Measurements from ENCODE around the gene MYOD1.

MYOD1 gene

DNA sequence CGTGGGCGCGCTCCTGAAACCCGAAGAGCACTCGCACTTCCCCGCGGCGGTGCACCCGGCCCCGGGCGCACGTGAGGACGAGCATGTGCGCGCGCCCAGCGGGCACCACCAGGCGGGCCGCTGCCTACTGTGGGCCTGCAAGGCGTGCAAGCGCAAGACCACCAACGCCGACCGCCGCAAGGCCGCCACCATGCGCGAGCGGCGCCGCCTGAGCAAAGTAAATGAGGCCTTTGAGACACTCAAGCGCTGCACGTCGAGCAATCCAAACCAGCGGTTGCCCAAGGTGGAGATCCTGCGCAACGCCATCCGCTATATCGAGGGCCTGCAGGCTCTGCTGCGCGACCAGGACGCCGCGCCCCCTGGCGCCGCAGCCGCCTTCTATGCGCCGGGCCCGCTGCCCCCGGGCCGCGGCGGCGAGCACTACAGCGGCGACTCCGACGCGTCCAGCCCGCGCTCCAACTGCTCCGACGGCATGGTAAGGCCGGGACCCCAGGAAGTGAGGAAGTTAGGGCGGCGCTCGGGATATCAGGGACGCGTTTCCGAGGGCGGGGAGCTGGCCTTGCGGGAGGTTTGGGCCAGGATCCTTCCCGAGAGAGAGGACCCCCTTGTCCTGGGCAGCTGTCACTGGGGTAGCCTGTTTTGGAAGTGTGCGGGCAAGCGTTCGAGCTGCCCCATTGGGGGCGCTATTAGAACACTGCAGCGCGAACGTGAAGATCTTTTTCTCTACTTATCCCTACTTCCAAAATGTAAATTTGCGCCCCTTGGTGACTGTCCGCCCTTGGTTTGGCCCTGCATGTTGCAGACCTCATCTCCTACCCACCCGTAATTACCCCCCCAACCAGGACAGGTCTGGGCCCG lies 796 bp downstream of the MYOD1 start:
- no peaks in the 10 kb centered on the region for H3K4me1 ChIP-seq (ENCODE audit: control insufficient read depth in 2 of 2, insufficient read depth in 2 of 2, low read length in 2 of 2)
- H3K36me3 ChIP-seq (ENCODE audit: control insufficient read depth in 2 of 2, insufficient read depth in 2 of 2, low read length in 2 of 2) = no peaks in the 10 kb centered on the region
- no peaks in the 10 kb centered on the region for H3K9me3 ChIP-seq (ENCODE audit: control insufficient read depth in 2 of 2, low read length in 2 of 2)
- H3K9ac ChIP-seq (ENCODE audit: low read depth in 1 of 2, low read length in 2 of 2) = no peak overlapping the region
- no peak overlapping the region for H3K27ac ChIP-seq (ENCODE audit: low read depth in 2 of 2, low read length in 2 of 2)
- no peak overlapping the region for H3K4me3 ChIP-seq (ENCODE audit: low read length in 2 of 2)
- peaks cover 49 to 50% of the 10 kb centered on the region in 2 donors for H3K27me3 ChIP-seq (ENCODE audit: control insufficient read depth in 2 of 2, insufficient read depth in 2 of 2, low read length in 2 of 2)

DNA sequence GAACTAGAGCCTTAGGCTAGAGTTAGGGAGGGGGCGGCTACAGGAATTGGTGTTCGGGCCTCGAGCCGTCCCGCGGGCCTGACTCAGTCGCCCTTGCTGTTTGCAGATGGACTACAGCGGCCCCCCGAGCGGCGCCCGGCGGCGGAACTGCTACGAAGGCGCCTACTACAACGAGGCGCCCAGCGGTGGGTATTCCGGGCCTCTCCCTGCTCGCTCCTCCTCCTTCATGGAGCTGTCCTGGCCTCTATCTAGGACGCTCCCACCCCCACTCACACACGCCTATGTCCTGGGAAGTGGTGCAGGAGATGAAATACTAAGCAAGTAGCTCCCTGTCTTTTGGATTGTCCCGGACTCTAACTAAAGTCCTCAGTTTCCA lies 1.4 kb downstream of the MYOD1 start:
- peaks cover 47 to 54% of the 10 kb centered on the region in 2 donors for H3K27me3 ChIP-seq (ENCODE audit: control insufficient read depth in 2 of 2, insufficient read depth in 2 of 2, low read length in 2 of 2)

DNA sequence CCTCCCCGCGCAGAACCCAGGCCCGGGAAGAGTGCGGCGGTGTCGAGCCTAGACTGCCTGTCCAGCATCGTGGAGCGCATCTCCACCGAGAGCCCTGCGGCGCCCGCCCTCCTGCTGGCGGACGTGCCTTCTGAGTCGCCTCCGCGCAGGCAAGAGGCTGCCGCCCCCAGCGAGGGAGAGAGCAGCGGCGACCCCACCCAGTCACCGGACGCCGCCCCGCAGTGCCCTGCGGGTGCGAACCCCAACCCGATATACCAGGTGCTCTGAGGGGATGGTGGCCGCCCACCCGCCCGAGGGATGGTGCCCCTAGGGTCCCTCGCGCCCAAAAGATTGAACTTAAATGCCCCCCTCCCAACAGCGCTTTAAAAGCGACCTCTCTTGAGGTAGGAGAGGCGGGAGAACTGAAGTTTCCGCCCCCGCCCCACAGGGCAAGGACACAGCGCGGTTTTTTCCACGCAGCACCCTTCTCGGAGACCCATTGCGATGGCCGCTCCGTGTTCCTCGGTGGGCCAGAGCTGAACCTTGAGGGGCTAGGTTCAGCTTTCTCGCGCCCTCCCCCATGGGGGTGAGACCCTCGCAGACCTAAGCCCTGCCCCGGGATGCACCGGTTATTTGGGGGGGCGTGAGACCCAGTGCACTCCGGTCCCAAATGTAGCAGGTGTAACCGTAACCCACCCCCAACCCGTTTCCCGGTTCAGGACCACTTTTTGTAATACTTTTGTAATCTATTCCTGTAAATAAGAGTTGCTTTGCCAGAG lies 2.0 kb downstream of the MYOD1 start:
- Histone ChIP-seq H3K36me3 (ENCODE audit: control insufficient read depth in 2 of 2, insufficient read depth in 2 of 2, low read length in 2 of 2) (no peaks in the 10 kb centered on the region), H3K27me3 (ENCODE audit: control insufficient read depth in 2 of 2, insufficient read depth in 2 of 2, low read length in 2 of 2) (peaks cover 43 to 50% of the 10 kb centered on the region in 2 donors), H3K9ac (ENCODE audit: low read depth in 1 of 2, low read length in 2 of 2) (no peak overlapping the region), H3K27ac (ENCODE audit: low read depth in 2 of 2, low read length in 2 of 2) (no peak overlapping the region), H3K9me3 (ENCODE audit: control insufficient read depth in 2 of 2, low read length in 2 of 2) (no peaks in the 10 kb centered on the region), H3K4me3 (ENCODE audit: low read length in 2 of 2) (no peak overlapping the region), H3K4me1 (ENCODE audit: control insufficient read depth in 2 of 2, insufficient read depth in 2 of 2, low read length in 2 of 2) (no peaks in the 10 kb centered on the region)

More for the DNA sequence above, 1.4 kb downstream of the MYOD1 start:
- no peaks in the 10 kb centered on the region for H3K36me3 ChIP-seq (ENCODE audit: control insufficient read depth in 2 of 2, insufficient read depth in 2 of 2, low read length in 2 of 2)
- no peaks in the 10 kb centered on the region for H3K4me1 ChIP-seq (ENCODE audit: control insufficient read depth in 2 of 2, insufficient read depth in 2 of 2, low read length in 2 of 2)
- H3K27ac ChIP-seq (ENCODE audit: low read depth in 2 of 2, low read length in 2 of 2) = no peak overlapping the region
- H3K9ac ChIP-seq (ENCODE audit: low read depth in 1 of 2, low read length in 2 of 2) = no peak overlapping the region
- no peak overlapping the region for H3K4me3 ChIP-seq (ENCODE audit: low read length in 2 of 2)
- H3K9me3 ChIP-seq (ENCODE audit: control insufficient read depth in 2 of 2, low read length in 2 of 2) = no peaks in the 10 kb centered on the region

DNA sequence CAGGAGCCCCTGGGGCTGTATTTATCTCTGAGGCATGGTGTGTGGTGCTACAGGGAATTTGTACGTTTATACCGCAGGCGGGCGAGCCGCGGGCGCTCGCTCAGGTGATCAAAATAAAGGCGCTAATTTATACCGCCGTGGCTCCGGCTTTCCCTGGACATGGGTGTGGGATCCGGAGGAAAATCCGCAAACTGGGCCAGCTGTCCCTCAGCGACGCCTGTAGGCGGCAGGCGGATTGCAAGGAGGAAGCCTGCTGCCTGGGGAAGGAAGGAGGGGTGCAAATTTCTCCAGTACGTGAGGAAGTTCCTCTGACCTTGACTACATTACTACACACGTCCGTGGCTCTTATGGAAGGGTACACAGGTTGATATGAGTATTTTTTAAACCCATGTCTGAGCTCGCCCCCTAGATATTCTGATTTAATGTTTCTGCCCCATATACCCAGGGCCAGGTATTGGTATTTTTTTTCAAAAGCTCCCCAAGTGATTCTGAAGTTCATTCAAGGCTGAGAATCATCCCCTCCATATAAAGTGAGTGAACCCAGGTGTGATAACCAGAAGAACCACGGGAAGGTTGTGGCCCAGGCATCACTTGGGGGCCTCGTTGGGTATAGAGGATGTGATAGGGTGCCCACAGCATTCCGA lies 2.8 kb downstream of the MYOD1 start:
- H3K27ac ChIP-seq (ENCODE audit: low read depth in 2 of 2, low read length in 2 of 2) = no peak overlapping the region
- H3K27me3 ChIP-seq (ENCODE audit: control insufficient read depth in 2 of 2, insufficient read depth in 2 of 2, low read length in 2 of 2) = peaks cover 40 to 45% of the 10 kb centered on the region in 2 donors
- H3K9ac ChIP-seq (ENCODE audit: low read depth in 1 of 2, low read length in 2 of 2) = no peak overlapping the region
- no peaks in the 10 kb centered on the region for H3K36me3 ChIP-seq (ENCODE audit: control insufficient read depth in 2 of 2, insufficient read depth in 2 of 2, low read length in 2 of 2)
- no peaks in the 10 kb centered on the region for H3K9me3 ChIP-seq (ENCODE audit: control insufficient read depth in 2 of 2, low read length in 2 of 2)
- H3K4me1 ChIP-seq (ENCODE audit: control insufficient read depth in 2 of 2, insufficient read depth in 2 of 2, low read length in 2 of 2) = no peaks in the 10 kb centered on the region
- H3K4me3 ChIP-seq (ENCODE audit: low read length in 2 of 2) = no peak overlapping the region

DNA sequence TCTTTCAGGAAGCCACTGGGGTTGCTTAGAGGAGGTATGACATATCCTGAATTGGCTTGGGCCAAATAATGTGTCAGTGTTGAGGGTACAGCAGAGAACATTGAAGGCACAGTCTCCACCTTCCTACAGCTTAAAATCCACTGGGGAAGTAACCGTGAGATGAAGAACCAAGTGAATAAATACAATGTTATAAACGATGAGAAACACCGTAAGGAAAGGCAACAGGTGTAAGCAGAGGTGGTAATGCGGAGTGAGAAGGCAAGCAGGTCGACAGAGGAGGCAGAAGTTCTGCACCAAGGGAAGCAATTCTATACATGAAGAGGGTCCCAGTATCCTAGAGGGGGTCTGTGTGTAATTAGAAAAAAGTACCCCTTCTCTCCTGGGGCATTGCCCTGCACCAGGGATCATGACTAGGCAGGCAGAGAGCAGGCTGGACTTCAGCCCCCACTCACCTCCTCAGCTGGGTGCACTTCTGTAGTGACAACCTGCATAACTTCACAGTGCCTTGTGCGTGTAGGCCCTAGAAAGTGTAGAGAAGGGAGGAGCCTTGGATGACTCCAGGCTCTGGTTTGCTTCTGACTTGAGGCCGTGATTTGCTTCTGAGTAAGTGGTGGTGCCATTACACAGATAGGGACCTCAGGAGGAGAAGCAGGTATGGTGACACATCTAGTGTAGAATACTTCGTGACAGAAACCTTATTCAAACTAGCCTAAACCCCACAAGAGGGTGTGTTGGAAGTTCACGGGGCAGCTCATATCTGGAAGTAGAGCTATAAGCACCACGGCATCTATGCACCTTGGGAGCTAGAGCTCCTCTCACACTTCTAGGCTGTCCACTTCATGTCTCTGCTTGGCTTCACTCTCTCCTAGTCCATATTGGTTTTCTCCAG lies 4.9 kb downstream of the MYOD1 start:
- Histone ChIP-seq H3K4me1 (ENCODE audit: control insufficient read depth in 2 of 2, insufficient read depth in 2 of 2, low read length in 2 of 2) (no peaks in the 10 kb centered on the region), H3K36me3 (ENCODE audit: control insufficient read depth in 2 of 2, insufficient read depth in 2 of 2, low read length in 2 of 2) (no peaks in the 10 kb centered on the region), H3K4me3 (ENCODE audit: low read length in 2 of 2) (no peak overlapping the region), H3K9ac (ENCODE audit: low read depth in 1 of 2, low read length in 2 of 2) (no peak overlapping the region), H3K9me3 (ENCODE audit: control insufficient read depth in 2 of 2, low read length in 2 of 2) (no peaks in the 10 kb centered on the region), H3K27ac (ENCODE audit: low read depth in 2 of 2, low read length in 2 of 2) (no peak overlapping the region), H3K27me3 (ENCODE audit: control insufficient read depth in 2 of 2, insufficient read depth in 2 of 2, low read length in 2 of 2) (peaks cover 29 to 40% of the 10 kb centered on the region in 2 donors)

DNA sequence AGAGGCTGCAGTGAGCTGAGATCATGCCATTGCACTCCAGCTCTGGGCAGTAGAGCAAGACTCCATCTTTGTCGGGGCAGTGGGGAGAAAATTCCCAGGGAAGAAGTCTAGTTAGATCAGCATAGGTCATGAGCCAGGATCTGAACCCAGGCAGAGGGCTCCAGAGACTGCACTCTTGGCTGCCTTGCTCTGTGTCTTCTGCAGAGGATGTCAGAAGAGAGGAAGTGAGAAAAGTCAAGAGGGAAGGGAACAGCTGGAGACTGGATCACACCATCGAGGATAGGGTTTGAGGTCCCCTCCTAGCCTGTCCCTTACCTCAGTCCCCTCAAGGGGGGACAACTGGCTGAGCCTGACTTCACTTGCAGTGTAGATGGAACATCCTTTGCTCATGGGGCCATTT lies 5.8 kb downstream of the MYOD1 start:
- H3K4me3 ChIP-seq (ENCODE audit: low read length in 2 of 2) = no peak overlapping the region
- no peaks in the 10 kb centered on the region for H3K4me1 ChIP-seq (ENCODE audit: control insufficient read depth in 2 of 2, insufficient read depth in 2 of 2, low read length in 2 of 2)
- H3K27ac ChIP-seq (ENCODE audit: low read depth in 2 of 2, low read length in 2 of 2) = no peak overlapping the region
- H3K27me3 ChIP-seq (ENCODE audit: control insufficient read depth in 2 of 2, insufficient read depth in 2 of 2, low read length in 2 of 2) = peaks cover 26 to 40% of the 10 kb centered on the region in 2 donors
- no peaks in the 10 kb centered on the region for H3K9me3 ChIP-seq (ENCODE audit: control insufficient read depth in 2 of 2, low read length in 2 of 2)
- no peak overlapping the region for H3K9ac ChIP-seq (ENCODE audit: low read depth in 1 of 2, low read length in 2 of 2)
- no peaks in the 10 kb centered on the region for H3K36me3 ChIP-seq (ENCODE audit: control insufficient read depth in 2 of 2, insufficient read depth in 2 of 2, low read length in 2 of 2)

DNA sequence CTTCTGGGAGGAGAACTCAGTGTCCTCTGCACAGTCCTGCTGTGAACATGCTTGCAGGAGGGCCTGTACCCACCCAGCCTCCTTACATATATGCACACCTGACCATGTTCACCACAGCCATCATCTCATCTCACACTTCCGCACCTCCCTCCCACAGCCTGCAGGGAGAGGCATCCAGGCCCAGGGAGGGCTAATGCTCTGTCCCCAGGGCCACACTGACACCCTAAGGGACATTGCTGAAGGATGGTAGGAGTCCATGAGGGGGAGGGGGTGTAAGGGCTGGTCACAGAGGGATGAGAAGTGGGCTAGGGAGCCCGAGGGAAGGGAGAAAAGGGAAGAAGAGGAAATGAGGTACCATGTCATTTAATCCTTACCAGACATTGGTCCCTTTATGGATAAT lies 10.8 kb downstream of the MYOD1 start:
- Histone ChIP-seq H3K27me3 (ENCODE audit: control insufficient read depth in 2 of 2, insufficient read depth in 2 of 2, low read length in 2 of 2) (peaks cover 27 to 30% of the 10 kb centered on the region in 2 donors), H3K27ac (ENCODE audit: low read depth in 2 of 2, low read length in 2 of 2) (no peak overlapping the region), H3K4me1 (ENCODE audit: control insufficient read depth in 2 of 2, insufficient read depth in 2 of 2, low read length in 2 of 2) (no peaks in the 10 kb centered on the region), H3K9me3 (ENCODE audit: control insufficient read depth in 2 of 2, low read length in 2 of 2) (no peaks in the 10 kb centered on the region), H3K36me3 (ENCODE audit: control insufficient read depth in 2 of 2, insufficient read depth in 2 of 2, low read length in 2 of 2) (no peaks in the 10 kb centered on the region), H3K9ac (ENCODE audit: low read depth in 1 of 2, low read length in 2 of 2) (no peak overlapping the region), H3K4me3 (ENCODE audit: low read length in 2 of 2) (no peak overlapping the region)

DNA sequence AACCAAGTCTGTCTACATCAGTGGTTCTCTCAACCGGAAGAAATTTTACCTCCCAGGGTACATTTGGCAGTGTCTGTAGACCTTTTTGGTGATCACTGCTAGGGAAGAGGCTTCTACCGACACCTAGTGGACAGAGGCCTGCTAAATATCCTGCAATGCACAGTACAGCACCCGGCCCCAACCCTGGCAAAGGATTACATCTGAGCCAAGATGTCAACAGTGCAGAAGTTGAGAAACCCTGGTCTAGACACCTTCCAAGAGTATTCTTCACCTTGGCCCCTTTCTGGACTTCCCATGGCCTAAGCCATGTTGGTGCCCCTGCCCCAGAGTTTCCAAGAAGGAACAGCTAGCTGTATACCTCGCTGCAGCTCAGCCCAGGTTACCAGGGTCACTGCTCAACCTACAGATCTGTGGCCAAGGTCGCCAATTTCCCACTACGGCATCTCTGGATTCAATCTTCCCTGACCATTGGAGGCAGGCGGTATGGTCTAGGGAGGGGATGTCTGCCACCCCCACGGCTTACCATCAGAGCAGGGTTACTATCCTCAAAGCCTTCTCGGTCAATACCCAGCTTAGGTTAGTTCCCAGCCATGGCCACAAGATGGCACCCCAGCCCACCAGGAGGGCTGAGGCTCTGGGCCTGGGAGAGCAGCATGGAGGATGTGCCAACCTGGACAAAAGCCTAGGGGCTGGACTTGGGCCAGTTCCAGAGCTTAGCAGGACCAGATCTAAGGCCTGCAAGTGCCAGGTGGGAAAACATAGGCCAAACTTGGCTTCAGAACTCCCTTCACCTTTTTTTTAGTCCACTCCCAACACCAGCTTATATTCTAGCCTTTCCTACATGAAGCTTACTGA lies 11.5 kb downstream of the MYOD1 start:
- no peaks in the 10 kb centered on the region for H3K36me3 ChIP-seq (ENCODE audit: control insufficient read depth in 2 of 2, insufficient read depth in 2 of 2, low read length in 2 of 2)
- H3K9me3 ChIP-seq (ENCODE audit: control insufficient read depth in 2 of 2, low read length in 2 of 2) = no peaks in the 10 kb centered on the region
- H3K4me1 ChIP-seq (ENCODE audit: control insufficient read depth in 2 of 2, insufficient read depth in 2 of 2, low read length in 2 of 2) = no peaks in the 10 kb centered on the region
- H3K9ac ChIP-seq (ENCODE audit: low read depth in 1 of 2, low read length in 2 of 2) = no peak overlapping the region
- H3K27ac ChIP-seq (ENCODE audit: low read depth in 2 of 2, low read length in 2 of 2) = no peak overlapping the region
- H3K27me3 ChIP-seq (ENCODE audit: control insufficient read depth in 2 of 2, insufficient read depth in 2 of 2, low read length in 2 of 2) = peaks cover 23 to 32% of the 10 kb centered on the region in 2 donors
- no peak overlapping the region for H3K4me3 ChIP-seq (ENCODE audit: low read length in 2 of 2)

DNA sequence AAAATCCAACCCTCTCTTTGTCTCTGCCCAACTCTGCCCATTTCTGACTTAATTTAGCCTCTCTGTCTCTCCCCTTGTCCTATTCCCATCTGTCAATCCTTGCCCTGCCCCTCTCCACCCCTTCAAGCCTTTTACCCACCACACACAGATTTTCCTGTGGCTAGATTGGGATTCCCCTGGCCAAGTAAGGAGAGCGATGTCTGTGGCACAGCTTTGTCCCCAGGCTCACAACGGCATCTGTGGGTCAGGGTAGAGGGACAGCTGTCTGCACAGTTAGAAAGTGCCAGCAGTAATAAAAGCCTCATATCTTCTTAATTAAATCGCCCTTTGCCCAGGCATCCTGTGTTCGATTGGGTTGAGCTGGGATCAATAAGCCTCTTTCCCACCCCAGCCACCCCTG lies 13.9 kb downstream of the MYOD1 start:
- Histone ChIP-seq H3K9ac (ENCODE audit: low read depth in 1 of 2, low read length in 2 of 2) (no peak overlapping the region), H3K27ac (ENCODE audit: low read depth in 2 of 2, low read length in 2 of 2) (no peak overlapping the region), H3K9me3 (ENCODE audit: control insufficient read depth in 2 of 2, low read length in 2 of 2) (no peaks in the 10 kb centered on the region), H3K27me3 (ENCODE audit: control insufficient read depth in 2 of 2, insufficient read depth in 2 of 2, low read length in 2 of 2) (peaks cover 35 to 53% of the 10 kb centered on the region in 2 donors), H3K36me3 (ENCODE audit: control insufficient read depth in 2 of 2, insufficient read depth in 2 of 2, low read length in 2 of 2) (no peaks in the 10 kb centered on the region), H3K4me1 (ENCODE audit: control insufficient read depth in 2 of 2, insufficient read depth in 2 of 2, low read length in 2 of 2) (no peaks in the 10 kb centered on the region), H3K4me3 (ENCODE audit: low read length in 2 of 2) (no peak overlapping the region)

All from mucosa of rectum (tissue), 2 donors.